22Rv1 (cell line): ENCODE data around the gene ETV3L.

Experiments
- H3K27ac ChIP-seq: fragments of 450-650 bp; 2 replicates; pipeline ENCODE4 v1.5.1; 2017
- ZFX ChIP-seq: fragments of 450-650 bp; IDR thresholded peaks from 2 replicates; pipeline ENCODE4 v1.6.1; 2017; ENCODE audit warnings: antibody characterized with exemption, borderline replicate concordance
- TF ChIP-seq, protein P1 (sequence below): fragments of 450-650 bp; IDR thresholded peaks from 2 replicates; pipeline ENCODE4 v1.5.1; 2017; ENCODE audit warnings: mild to moderate bottlenecking

Gene ETV3L

DNA sequence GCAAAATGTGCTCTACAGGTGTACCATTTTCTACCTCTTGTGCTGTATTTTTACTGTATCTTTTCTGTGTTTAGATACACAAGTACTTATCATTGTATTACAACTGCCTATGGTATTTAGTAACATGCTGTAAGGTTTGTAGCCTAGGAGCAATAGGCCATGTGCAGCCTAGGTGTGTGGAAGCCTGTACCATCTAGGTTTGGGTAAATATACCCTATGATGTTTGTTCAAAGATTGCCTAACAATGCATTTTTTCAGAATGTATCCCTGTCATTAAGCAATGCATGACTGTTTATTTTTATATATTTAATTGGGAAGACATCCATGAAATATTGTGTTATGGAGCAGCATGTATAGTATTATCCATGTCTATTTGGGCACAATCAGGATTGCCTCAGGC, 11.0 kb downstream of the ETV3L start:
- TF ChIP-seq ZFX = no peak
- TF ChIP-seq, protein P1, sequence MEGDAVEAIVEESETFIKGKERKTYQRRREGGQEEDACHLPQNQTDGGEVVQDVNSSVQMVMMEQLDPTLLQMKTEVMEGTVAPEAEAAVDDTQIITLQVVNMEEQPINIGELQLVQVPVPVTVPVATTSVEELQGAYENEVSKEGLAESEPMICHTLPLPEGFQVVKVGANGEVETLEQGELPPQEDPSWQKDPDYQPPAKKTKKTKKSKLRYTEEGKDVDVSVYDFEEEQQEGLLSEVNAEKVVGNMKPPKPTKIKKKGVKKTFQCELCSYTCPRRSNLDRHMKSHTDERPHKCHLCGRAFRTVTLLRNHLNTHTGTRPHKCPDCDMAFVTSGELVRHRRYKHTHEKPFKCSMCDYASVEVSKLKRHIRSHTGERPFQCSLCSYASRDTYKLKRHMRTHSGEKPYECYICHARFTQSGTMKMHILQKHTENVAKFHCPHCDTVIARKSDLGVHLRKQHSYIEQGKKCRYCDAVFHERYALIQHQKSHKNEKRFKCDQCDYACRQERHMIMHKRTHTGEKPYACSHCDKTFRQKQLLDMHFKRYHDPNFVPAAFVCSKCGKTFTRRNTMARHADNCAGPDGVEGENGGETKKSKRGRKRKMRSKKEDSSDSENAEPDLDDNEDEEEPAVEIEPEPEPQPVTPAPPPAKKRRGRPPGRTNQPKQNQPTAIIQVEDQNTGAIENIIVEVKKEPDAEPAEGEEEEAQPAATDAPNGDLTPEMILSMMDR = no peak
- no peak overlapping the region for H3K27ac ChIP-seq

- TF ChIP-seq, protein P1 = no peak
- TF ChIP-seq ZFX = no peak
- no peak overlapping the region for H3K27ac ChIP-seq
These were observed 12.6 kb downstream of the ETV3L start for GRCh38 chr1:157087030-157087429.

- no peak overlapping the region for H3K27ac ChIP-seq
- TF ChIP-seq, protein P1 = no peak
- TF ChIP-seq ZFX = no peak
These were observed 13.3 kb downstream of the ETV3L start for GRCh38 chr1:157086299-157086698.

DNA sequence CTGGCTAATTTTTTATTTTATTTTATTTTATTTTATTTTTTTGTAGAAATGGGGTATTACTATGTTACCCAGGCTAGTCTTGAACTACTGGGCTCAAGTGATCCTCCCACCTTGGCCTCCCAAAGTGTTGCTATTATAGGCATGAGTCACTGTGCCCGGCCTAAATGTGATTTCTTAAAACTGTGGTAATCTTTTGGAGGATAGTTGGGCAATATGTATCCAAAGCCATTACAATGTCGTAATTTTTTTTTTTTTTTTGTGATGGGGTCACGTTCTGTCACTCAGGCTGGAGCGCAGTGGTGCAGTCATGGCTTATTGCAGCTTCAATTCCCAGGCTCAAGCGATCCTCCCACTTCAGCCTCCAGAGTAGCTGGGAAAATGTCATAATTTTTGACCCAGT, 14.2 kb downstream of the ETV3L start:
- no peak overlapping the region for H3K27ac ChIP-seq
- TF ChIP-seq, protein P1 = no peak
- no peak for TF ChIP-seq ZFX

DNA sequence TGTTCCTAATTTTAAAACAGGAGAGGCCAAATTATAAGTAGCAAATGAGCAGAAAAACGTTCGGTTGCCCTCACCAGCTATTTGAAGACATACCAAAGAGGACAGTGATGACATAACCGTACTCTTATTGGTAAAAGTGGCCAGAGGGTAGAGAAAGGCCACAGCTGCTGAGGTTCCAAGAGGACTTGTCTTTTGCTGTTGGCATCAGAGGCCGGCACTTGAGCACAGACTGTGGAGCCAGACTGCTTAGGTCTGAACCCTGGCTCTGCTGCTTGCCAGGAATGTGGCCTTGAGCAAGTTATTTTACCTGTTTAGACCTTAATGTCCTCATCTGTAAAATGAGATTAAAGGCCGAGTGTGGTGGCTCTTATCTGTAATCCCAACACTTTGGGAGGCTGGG, 14.9 kb downstream of the ETV3L start:
- no peak overlapping the region for H3K27ac ChIP-seq
- TF ChIP-seq, protein P1 = no peak
- no peak for TF ChIP-seq ZFX

DNA sequence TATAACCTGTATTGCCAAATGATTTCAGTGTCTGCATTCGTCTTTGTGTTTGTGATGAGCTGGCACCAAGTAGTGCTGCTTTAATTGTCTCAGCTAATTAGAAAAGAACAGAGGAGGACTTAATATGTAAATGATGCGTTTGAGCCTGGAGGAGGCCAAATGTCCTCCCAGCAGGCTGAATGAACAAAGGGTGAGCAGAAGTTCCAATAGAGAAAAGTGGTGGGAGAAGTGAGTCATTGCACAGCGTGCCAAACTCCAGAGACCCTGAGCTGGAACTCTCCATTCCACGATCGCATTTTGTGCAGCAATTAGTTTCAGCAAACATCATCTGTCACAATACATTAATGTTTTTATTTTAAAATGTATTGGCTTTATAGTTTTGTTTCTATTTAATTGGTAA, 17.9 kb downstream of the ETV3L start:
- TF ChIP-seq ZFX = no peak
- TF ChIP-seq, protein P1 = no peak
- no peak overlapping the region for H3K27ac ChIP-seq

DNA sequence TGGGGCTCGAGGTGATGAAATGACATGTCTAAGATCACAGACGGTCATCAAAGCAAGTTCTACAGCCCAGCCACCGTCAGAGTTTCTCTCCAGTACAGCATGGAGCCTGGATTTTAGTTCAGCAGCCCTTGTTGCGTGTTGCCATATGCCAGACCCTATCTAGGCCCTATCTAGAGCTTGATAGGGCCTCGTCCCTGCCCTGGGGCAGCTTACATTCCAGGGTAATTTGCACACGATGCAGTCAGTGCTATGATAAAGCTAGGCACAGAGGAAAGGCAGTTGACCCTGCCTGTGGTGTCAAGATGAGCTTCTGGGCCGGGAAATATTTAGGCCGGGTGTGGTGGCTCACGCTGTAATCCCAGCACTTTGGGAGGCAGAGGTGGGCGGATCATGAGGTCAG, 18.9 kb downstream of the ETV3L start:
- no peak for TF ChIP-seq ZFX
- TF ChIP-seq, protein P1 = no peak
- no peak overlapping the region for H3K27ac ChIP-seq
